Heart left ventricle (tissue), 16 donors: Measurements from ENCODE around the gene RANGRF. TPM values are rescaled to one million over a fixed set of nuclear protein-coding genes. Genes with fewer than 3 reads are reported as not detected.

Experiments used
- ATAC-seq, 4 donors: fragments of 200-7000 bp; cut with Tn5 transposase; one replicate each; pipeline ENCODE4 v1.9.1; 2020 to 2022; ENCODE audit warnings: moderate library complexity in 4 of 4, mild to moderate bottlenecking in 3 of 4, moderate number of reproducible peaks in 1 of 4
- DNase-seq, 5 donors: peaks; one replicate each; pipeline ENCODE4 v3.0.0-alpha.2; 2020
- H3K27ac ChIP-seq, 12 donors: fragments of 200-600 bp; sonication (generic) in 4 of 12; one replicate each; pipeline versions ENCODE4 v1.5.0 to v1.8.0; 2016 to 2022; ENCODE audit warnings: mild to moderate bottlenecking in 2 of 12
- H3K27me3 ChIP-seq, 9 donors: fragments of 200-600 bp; sonication (generic) in 2 of 9; one replicate each; pipeline versions ENCODE4 v1.5.1 to v1.8.0; 2016 to 2022; ENCODE audit warnings: mild to moderate bottlenecking in 3 of 9
- H3K36me3 ChIP-seq, 9 donors: fragments of 200-600 bp; sonication (generic) in 2 of 9; one replicate each; pipeline versions ENCODE4 v1.5.0 to v1.8.0; 2018 to 2022; ENCODE audit warnings: mild to moderate bottlenecking in 2 of 9
- H3K4me1 ChIP-seq, 12 donors: fragments of 200-600 bp; sonication (generic) in 4 of 12; one replicate each; pipeline versions ENCODE4 v1.5.0 to v1.8.0; 2016 to 2022; ENCODE audit warnings: mild to moderate bottlenecking in 3 of 12
- H3K4me3 ChIP-seq, 12 donors: fragments of 200-600 bp; sonication (generic) in 4 of 12; one replicate each; pipeline versions ENCODE4 v1.5.0 to v1.8.0; 2017 to 2022; ENCODE audit warnings: mild to moderate bottlenecking in 9 of 12, moderate library complexity in 4 of 12
- H3K9me3 ChIP-seq, 12 donors: fragments of 200-600 bp; sonication (generic) in 4 of 12; one replicate each; pipeline versions ENCODE4 v1.5.0 to v1.8.0; 2016 to 2022; ENCODE audit warnings: mild to moderate bottlenecking in 1 of 12
- CTCF ChIP-seq, 12 donors: fragments of 200-600 bp; sonication (generic) in 4 of 12; IDR thresholded peaks; one replicate each; pipeline versions ENCODE4 v1.5.0 to v1.8.0; 2018 to 2022; ENCODE audit warnings: antibody characterized with exemption in 12 of 12, mild to moderate bottlenecking in 5 of 12
- POLR2A ChIP-seq, 2 donors: fragments of 450-650 bp; IDR thresholded peaks; one replicate each; pipeline ENCODE4 v1.6.1; 2017; ENCODE audit warnings: antibody characterized with exemption in 2 of 2, mild to moderate bottlenecking in 2 of 2, moderate library complexity in 2 of 2
- WGBS, 4 donors: extraction: QIAGEN DNeasy Blood & Tissue Kit in 2 of 4; methylation state at CpG; one replicate each; pipeline versions ENCODE4 v1.1.5 to v1.1.7; 2013 to 2018; 5-methylcytosine and 5-hydroxymethylcytosine counted together
- intact Hi-C, 10 donors: fragments of 100-400 bp; cut with DNase I; formaldehyde crosslinking; loops; one replicate each; pipeline versions ENCODE4 v1.11.1 to v1.14.2; 2022
- polyA plus RNA-seq, 2 donors: library from polyadenylated mRNA; stranded (reverse); fragments of 200-250 nt; gene quantifications; one replicate each; pipeline ENCODE4 v1.2.3, GENCODE V29; 2013
- total RNA-seq, 9 donors: library from RNA; depleted of rRNA in 2 of 9; stranded (reverse); fragments of >200 nt in 2 of 9; fragmentation: NEBNext Ultra II Directional in 3 of 9; extraction: Animal tissue kit (Norgen Biotek cat#: 25700) in 3 of 9; gene quantifications; one replicate each; pipeline versions ENCODE4 v1.1.0 to v1.2.4, GENCODE V29; 2016 to 2023
- donor health status: ischemic (EF 13 %, LVEDD 7.1; RV severe dilation, severe dysfunction).
- donor health status: healthy with polysubstance abuse.
- donor health status: DM: no; HTN: yes; CAD: no.
- donor health status: DM: no; HTN: no; CAD: no.
- donor health status: ischemic (EF 25% LVEDD 6.9; RV normal size, moderate dysfunction).
- donor health status: ischemic (EF 25% LVEDD 5.7; RV mildly dilated, moderate dysfunction).
- donor health status: healthy.
- donor health status: DM: yes; HTN: yes; CAD: no.
- donor health status: ischemic (EF 35%, LVEDD 5.7; RV mildly dilated, moderate dysfunction).
- donor health status: nonischemic (EF 11% LVEDD 7.7; RV severe dilation, severe dysfunction).
- donor health status: DM: yes; HTN: yes; CAD: no.
- donor health status: PGD.
- donor health status: ischemic (EF 29% LVEDD 5.4; RV normal size, mild dysfunction).
- donor health status: nonischemic (EF 23%, LVEDD 6.1; RV moderate dilation, normal function).

The RANGRF gene
- total and polyA plus RNA-seq, 11 donors, result 22.3 to 54.2 (median 27.2) TPM

- H3K27ac ChIP-seq, result peak overlapping the region; percentile 52 to 99 (median 94)
- TF ChIP-seq CTCF (IDR thresholded peaks at IDR 0.05), result no peak
- no peak for TF ChIP-seq POLR2A (IDR thresholded peaks at IDR 0.05)
- no peaks in the 10 kb centered on the region for H3K36me3 ChIP-seq
- peak overlapping the region; percentile 54 to 98 (median 74) for H3K4me3 ChIP-seq
- intact Hi-C loops, result loop anchor here in 5 of 10 donors (2.0 to 5.0 kb wide), 3 partner anchors 37 to 42 kb away; partner anchors contain the start of genes CTC1 (in 2 of the 5) and PFAS (in 2 of the 5)
- ATAC-seq, result no peak
- peaks cover 0 to 27% (median 14%) of the 10 kb centered on the region in 12 donors for H3K4me1 ChIP-seq
- no peak for DNase-seq
- no peaks in the 10 kb centered on the region for H3K9me3 ChIP-seq
- WGBS, 4 donors, result 5 to 19% (median 6%) methylated on average over 5 to 17 of the region's 17 CpGs
- H3K27me3 ChIP-seq, result no peaks in the 10 kb centered on the region
These were observed 580 bp downstream of the RANGRF start for GRCh38 chr17:8289103-8289397.

- peaks cover 0 to 37% (median 23%) of the 10 kb centered on the region in 12 donors for H3K4me1 ChIP-seq
- no peak overlapping the region for H3K27ac ChIP-seq
- 61 to 85% (median 73%) methylated on average over 3 of the region's 3 CpGs for WGBS, 4 donors
- intact Hi-C loops, result loop anchor here in 6 of 10 donors (5.0 to 10.0 kb wide), 6 partner anchors 43 to 225 kb away; partner anchors contain the start of genes ALOX12B (in 2 of the 6), HES7 (in 2 of the 6), ALOXE3 (in 1 of the 6) and CTC1 (in 1 of the 6)
- H3K4me3 ChIP-seq, result no peak overlapping the region
- TF ChIP-seq CTCF (IDR thresholded peaks at IDR 0.05) (no peak), POLR2A (IDR thresholded peaks at IDR 0.05) (no peak)
- H3K27me3 ChIP-seq, result no peaks in the 10 kb centered on the region
- H3K36me3 ChIP-seq, result no peaks in the 10 kb centered on the region
- ATAC-seq, result no peak
- DNase-seq, result no peak
- no peaks in the 10 kb centered on the region for H3K9me3 ChIP-seq
These were observed 1.6 kb downstream of the RANGRF start for GRCh38 chr17:8290043-8290442.

GRCh38 chr17:8292639-8293395 is 4.3 kb downstream of the RANGRF start:
- no peak overlapping the region for H3K4me3 ChIP-seq
- H3K27me3 ChIP-seq, result no peaks in the 10 kb centered on the region
- H3K36me3 ChIP-seq, result no peaks in the 10 kb centered on the region
- intact Hi-C loops, result loop anchor here in 6 of 10 donors (2.0 to 10.0 kb wide), 7 partner anchors 42 to 228 kb away; partner anchors contain the start of genes ALOX12B (in 2 of the 6), HES7 (in 2 of the 6), ALOXE3 (in 1 of the 6) and CTC1 (in 1 of the 6)
- no peak for ATAC-seq
- H3K27ac ChIP-seq, result no peak overlapping the region
- no peak for DNase-seq
- TF ChIP-seq POLR2A (IDR thresholded peaks at IDR 0.05), result no peak
- TF ChIP-seq CTCF (IDR thresholded peaks at IDR 0.05), result no peak
- peaks cover 0 to 34% (median 22%) of the 10 kb centered on the region in 12 donors for H3K4me1 ChIP-seq
- 85 to 97% (median 87%) methylated on average over 5 of the region's 5 CpGs for WGBS, 4 donors
- H3K9me3 ChIP-seq, result no peaks in the 10 kb centered on the region

- H3K4me3 ChIP-seq, result peak overlapping the region in 6 of 12 donors; percentile 56 to 85 (median 72)
- H3K36me3 ChIP-seq, result no peaks in the 10 kb centered on the region
- peaks cover 0 to 26% (median 14%) of the 10 kb centered on the region in 12 donors for H3K4me1 ChIP-seq
- no peak for TF ChIP-seq POLR2A (IDR thresholded peaks at IDR 0.05)
- TF ChIP-seq CTCF (IDR thresholded peaks at IDR 0.05), result no peak
- intact Hi-C loops, result loop anchor here in 7 of 10 donors (2.0 to 10.0 kb wide), 8 partner anchors 46 to 230 kb away; partner anchors contain the start of genes ALOX12B (in 2 of the 7), CTC1 (in 2 of the 7), HES7 (in 2 of the 7) and PFAS (in 2 of the 7)
- DNase-seq (peak in 1 of 5 donors; percentile 45), ATAC-seq (no peak)
- WGBS, 4 donors, result 89 to 95% (median 91%) methylated on average over 5 to 9 of the region's 9 CpGs
- no peaks in the 10 kb centered on the region for H3K9me3 ChIP-seq
- H3K27ac ChIP-seq, result peak overlapping the region in 9 of 12 donors; percentile 79 to 95 (median 94)
- no peaks in the 10 kb centered on the region for H3K27me3 ChIP-seq
These were observed 5.9 kb downstream of the RANGRF start for GRCh38 chr17:8294361-8294760.
